Activated CD4-positive, alpha-beta T cell treated with anti-CD3 and anti-CD28 coated beads, Interleukin-2, amount 50 U/mL, for 16 hours (primary cell): ENCODE data around the gene UBE2J2.
A peak's percentile ranks its signal among the peaks of the same experiment; 100 is the strongest.
"Not testable (repeated sequence)": the region's sequence is repeated elsewhere in the genome, so short reads cannot be mapped to it uniquely, and the experiment has no call there.

Source experiments
- DNase-seq: peaks from one replicate; pipeline ENCODE4 v3.0.0-alpha.2; 2020

UBE2J2 gene

GRCh38 chr1:1273512-1274298, at the start of gene UBE2J2:
Gene UBE2J2, minus strand, starts transcription at chr1:1273854. Its CDS starts 5,862 bp downstream, at chr1:1267992.
- peak; percentile 93 for DNase-seq

GRCh38 chr1:1322952-1323351, 49.3 kb upstream of the UBE2J2 start:
- DNase-seq = no peak

- no peak for DNase-seq
These were observed 48.8 kb upstream of the UBE2J2 start for GRCh38 chr1:1322418-1322817.

- DNase-seq = no peak
These were observed 47.8 kb upstream of the UBE2J2 start for GRCh38 chr1:1321477-1321876.

GRCh38 chr1:1320666-1321448, 47.2 kb upstream of the UBE2J2 start:
- no peak for DNase-seq

GRCh38 chr1:1319646-1319941, 45.9 kb upstream of the UBE2J2 start:
- no peak for DNase-seq

- no peak for DNase-seq
These were observed 45.4 kb upstream of the UBE2J2 start for GRCh38 chr1:1318777-1319645.

- no peak for DNase-seq
These were observed 44.5 kb upstream of the UBE2J2 start for GRCh38 chr1:1318131-1318652.

- no peak for DNase-seq
These were observed 43.8 kb upstream of the UBE2J2 start for GRCh38 chr1:1317420-1317819.

- DNase-seq = not testable (repeated sequence)
These were observed 42.5 kb upstream of the UBE2J2 start for GRCh38 chr1:1316199-1316598.

- DNase-seq = no peak
These were observed 41.8 kb upstream of the UBE2J2 start for GRCh38 chr1:1315435-1315954.

GRCh38 chr1:1314678-1315335, 41.2 kb upstream of the UBE2J2 start:
- DNase-seq = no peak

- DNase-seq = no peak
These were observed 40.6 kb upstream of the UBE2J2 start for GRCh38 chr1:1314237-1314586.

GRCh38 chr1:1313500-1314236, 40.0 kb upstream of the UBE2J2 start:
- DNase-seq = no peak

- no peak for DNase-seq
These were observed 39.0 kb upstream of the UBE2J2 start for GRCh38 chr1:1312450-1313314.

- DNase-seq = no peak
These were observed 37.8 kb upstream of the UBE2J2 start for GRCh38 chr1:1311107-1312104.

- no peak for DNase-seq
These were observed 36.9 kb upstream of the UBE2J2 start for GRCh38 chr1:1310476-1311053.

GRCh38 chr1:1310109-1310385, 36.4 kb upstream of the UBE2J2 start:
- no peak for DNase-seq
